Mucosa of gallbladder (tissue), 1 donor: ENCODE results near the gene TCF19. TPM values are rescaled to one million over a fixed set of nuclear protein-coding genes. Genes with fewer than 3 reads are reported as not detected.

ENCODE experiments used
- DNase-seq: peaks from one replicate; pipeline ENCODE4 v3.0.0-alpha.2; 2020; ENCODE audit warnings: low spot score
- total RNA-seq: library from RNA; stranded (reverse); gene quantifications from one replicate; pipeline ENCODE4 v1.2.1, GENCODE V29; 2021
- donor health status: DM: no; HTN: no; CAD: no.

The TCF19 gene
- total RNA-seq, 1 donor from 2014 or later, result 4.8 TPM

GRCh38 chr6:31128093-31128676 lies 30.2 kb upstream of the TCF19 start:
- DNase-seq, result peak; percentile 69

DNA sequence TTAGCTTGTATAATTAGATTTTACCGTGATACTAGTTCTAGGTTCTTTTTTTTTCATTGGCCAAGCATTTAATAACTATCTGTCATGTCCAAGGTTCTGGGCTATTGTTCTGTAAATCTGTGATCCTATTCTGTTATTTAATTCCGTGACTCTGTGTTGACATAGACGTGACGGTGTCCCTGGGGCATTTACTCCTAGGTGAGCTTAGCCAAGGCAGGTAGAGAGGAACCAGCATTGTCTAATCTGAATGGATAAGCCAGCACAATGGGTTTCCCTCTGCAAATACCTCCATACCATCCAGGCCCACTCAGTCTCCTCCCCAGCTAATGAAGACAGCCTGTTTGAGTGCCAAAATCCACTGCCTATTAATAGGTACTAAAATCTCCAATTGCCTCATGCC lies 29.3 kb upstream of the TCF19 start:
- no peak for DNase-seq

DNA sequence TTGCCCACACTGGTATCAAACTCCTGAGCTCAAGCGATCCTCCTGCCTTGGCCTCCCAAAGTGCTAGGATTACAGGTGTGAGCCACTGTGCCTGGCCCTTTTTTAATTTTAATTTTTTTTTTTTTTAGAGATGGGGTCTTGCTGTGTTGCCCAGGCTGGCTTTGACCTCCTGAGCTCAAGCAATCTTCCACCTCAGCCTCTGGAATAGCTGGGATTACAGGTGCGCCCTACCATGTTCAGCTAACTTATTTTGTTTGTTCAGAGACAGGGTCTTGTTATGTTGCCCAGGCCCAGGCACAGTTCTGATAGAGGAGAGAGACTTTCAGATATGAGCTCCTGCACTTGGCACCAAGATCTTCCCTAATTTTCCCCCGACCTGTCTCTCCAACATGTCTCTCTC lies 27.6 kb upstream of the TCF19 start:
- no peak for DNase-seq

GRCh38 chr6:31131595-31131994 lies 26.8 kb upstream of the TCF19 start:
- DNase-seq, result no peak

DNA sequence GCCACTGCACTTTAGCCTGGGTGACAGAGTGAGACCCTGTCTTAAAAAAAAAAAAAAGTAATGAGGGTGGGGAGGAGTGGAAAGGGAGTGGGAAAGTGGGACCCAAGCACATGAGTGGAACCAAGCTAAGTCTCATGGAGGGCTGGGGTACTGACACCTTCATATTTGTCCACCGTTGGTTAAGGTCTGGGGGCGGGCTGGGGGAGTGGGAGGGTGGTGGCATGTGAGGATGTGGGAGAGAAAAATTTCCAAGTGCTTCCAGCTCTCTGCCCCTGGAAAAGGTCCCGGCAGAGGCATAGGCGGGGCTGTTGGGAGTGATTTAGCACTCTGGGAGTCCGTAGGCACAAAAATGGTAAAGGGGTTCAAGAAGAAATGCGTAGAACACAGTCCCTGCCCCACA lies 25.6 kb upstream of the TCF19 start:
- no peak for DNase-seq

- DNase-seq, result no peak
Measured at GRCh38 chr6:31135710-31136109, 22.7 kb upstream of the TCF19 start.

DNA sequence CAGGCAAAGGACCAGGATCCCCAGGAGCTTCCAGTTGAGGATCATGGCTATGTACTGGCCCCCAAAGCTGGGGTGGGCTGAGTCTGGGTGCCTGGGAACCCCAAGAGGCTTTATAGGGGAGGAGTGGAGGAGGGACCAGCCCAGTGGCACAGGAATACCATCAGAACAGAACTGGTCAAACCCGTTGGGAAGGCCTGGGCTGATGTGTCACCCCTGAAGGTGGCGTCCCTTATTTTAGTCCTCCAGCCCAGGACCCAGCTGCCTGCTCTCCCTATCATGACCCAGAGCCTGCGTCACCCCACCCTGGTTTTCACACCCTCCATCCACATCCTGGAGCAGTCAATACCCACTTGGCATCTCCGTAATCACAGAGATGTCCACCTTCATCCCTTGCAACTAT lies 19.4 kb upstream of the TCF19 start, which contains the start of gene PSORS1C2:
TSS of gene PSORS1C2 (minus strand) at position 85 of the 400 bp plus-strand sequence. CDS start at position 45, 40 bp downstream.
- no peak for DNase-seq

GRCh38 chr6:31139599-31139998 lies 18.8 kb upstream of the TCF19 start:
- DNase-seq, result no peak

- DNase-seq, result no peak
Measured at GRCh38 chr6:31140643-31141042, 17.7 kb upstream of the TCF19 start.

GRCh38 chr6:31142361-31142761 lies 16.0 kb upstream of the TCF19 start:
- no peak for DNase-seq

DNA sequence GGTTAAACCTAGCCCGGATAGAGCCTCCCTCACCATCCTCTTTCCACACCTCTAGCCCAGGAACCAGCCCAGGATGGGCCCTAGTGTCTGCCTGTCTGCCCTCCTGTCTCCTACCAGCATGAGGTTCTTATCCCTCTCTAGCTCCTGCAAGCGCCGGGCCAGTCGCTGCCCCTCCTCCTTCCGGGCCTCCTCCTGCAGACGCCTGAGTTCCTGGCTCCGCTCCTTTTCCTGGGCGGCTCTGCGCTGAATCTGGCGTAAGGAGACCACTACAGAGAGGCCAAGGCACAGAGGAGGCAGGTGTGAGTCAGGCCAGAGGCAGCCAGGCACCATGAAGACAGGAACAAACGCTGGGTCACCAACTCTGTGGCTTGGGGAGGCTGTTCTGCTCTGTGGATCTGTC lies 15.2 kb upstream of the TCF19 start:
- DNase-seq, result peak; percentile 34

- peak; percentile 44 for DNase-seq
Measured at GRCh38 chr6:31144296-31144969, 14.0 kb upstream of the TCF19 start.

GRCh38 chr6:31144970-31145340 lies 13.4 kb upstream of the TCF19 start:
- no peak for DNase-seq

DNA sequence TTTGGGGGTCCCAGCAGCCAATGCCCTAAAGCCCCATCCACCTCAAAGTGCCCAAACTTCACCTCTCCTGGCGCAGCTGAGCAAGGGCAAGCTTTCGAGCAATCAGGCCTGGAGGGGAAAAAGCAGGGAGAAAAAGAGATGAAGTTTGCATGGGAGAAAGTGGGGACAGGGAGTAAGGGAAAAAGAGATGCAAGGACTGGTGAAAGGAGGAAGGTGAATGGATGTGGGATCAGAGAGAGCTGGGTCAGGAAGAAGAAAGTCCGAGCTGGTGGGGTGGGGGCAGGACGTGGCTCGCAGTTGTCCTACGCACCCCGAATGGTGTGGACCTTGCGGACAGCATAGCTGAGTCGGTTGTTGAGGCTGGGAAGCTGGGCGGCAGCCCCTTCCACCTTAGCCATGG lies 13.0 kb upstream of the TCF19 start:
- no peak for DNase-seq

DNA sequence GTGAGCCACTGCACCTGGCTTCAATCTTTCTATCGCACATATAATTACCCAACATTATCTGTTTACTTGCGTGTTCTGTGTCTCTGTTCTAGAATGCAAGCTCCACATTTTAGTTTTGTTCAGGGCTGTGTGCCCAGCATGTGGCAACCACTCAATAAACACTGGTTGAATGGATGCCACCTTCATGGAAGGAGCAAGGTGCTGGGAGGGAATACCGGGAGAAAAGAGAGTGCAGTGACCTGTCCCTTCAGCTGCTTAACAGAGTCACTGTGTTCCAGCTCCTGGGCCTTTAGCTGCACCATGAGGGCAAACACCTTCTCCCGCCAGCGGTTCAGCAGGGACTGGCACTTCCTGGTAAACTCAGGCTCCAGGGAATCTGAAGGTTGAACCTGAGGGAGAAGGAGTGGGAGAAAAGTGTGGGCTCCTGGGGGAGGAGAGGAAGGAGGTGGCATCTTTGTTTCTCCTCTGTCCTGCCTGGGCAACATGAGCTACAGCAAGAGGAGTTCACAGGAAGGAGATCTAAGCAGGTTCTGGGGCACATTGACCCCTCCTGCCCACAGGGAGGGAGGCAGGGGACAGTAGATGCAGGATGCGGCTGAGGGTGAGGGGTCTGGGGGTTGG lies 8.5 kb upstream of the TCF19 start:
- DNase-seq, result no peak

DNA sequence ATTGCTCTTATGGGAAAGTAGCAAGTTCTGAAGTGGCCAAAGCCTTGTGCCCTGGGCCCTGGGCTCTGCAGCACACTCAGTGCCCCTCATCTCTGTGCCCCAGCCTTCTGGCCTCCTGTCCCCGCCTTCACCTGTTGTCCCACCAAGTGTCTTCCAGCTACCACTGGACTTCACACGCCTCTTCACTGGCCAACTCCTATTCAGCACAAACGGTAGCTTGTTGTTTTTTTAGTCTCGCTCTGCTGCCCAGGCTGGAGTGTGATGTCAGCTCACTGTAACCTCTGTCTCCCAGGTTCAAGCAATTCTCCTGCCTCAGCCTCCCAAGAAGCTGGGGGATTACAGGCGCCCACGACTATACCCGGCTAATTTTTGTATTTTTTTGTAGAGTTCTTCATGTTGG lies 5.6 kb upstream of the TCF19 start:
- DNase-seq, result no peak

DNA sequence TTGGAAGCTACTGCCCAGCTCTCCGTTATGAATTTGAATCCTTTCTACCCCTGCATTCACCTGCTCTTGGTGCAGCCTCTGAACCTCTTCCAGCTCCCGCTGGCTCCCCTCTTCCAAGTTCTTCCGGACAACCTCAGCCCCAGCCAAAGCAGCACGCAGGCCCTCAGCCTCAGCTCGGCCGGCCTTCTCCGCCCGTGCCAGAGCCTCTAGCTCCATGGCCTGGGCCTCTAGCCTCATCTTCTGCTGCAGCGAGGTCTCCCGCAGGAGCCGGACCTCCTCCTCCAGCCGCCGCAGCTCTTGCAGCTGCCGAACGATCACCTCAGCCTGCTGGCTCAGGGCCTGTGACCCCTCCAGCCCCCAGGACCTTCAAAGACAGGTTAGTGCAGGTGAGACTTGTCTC lies 4.0 kb upstream of the TCF19 start:
- DNase-seq, result no peak

- no peak for DNase-seq
Measured at GRCh38 chr6:31156641-31157040, 1.7 kb upstream of the TCF19 start.

DNA sequence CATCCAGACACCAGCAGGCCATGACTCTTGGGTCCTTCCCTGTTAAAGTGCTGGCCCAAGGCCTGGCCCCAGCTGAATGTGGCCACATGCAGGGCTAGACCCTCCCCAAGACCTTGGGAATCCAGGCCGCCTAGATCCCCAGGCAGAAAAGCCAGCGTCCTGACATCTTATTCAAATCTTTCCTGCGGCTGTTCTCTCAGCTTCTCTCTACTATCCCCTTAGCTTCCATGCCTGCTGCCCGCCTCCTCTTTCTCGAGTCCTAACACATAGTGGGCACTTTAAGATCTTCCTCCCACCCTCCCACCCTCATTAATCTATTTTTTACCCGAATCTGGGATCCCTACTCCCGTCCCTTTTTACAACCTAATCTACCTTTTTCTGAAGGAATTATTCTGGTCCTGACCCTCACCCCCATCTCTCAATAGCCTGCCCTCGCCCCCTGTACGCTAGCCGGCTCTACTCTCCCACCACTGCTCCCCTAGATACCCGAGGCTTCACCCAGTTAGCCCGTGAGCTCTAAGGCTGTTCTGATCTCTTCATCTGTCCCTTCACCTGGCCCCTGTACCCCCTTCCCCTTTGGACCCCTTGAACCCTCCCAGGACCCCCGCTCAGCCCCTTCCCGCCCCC lies 763 bp upstream of the TCF19 start, which contains the start of gene CCHCR1:
TSS of gene CCHCR1 (minus strand) at position 290 of the 627 bp plus-strand sequence. CDS start at position 88, 202 bp downstream.
- DNase-seq, result no peak

DNA sequence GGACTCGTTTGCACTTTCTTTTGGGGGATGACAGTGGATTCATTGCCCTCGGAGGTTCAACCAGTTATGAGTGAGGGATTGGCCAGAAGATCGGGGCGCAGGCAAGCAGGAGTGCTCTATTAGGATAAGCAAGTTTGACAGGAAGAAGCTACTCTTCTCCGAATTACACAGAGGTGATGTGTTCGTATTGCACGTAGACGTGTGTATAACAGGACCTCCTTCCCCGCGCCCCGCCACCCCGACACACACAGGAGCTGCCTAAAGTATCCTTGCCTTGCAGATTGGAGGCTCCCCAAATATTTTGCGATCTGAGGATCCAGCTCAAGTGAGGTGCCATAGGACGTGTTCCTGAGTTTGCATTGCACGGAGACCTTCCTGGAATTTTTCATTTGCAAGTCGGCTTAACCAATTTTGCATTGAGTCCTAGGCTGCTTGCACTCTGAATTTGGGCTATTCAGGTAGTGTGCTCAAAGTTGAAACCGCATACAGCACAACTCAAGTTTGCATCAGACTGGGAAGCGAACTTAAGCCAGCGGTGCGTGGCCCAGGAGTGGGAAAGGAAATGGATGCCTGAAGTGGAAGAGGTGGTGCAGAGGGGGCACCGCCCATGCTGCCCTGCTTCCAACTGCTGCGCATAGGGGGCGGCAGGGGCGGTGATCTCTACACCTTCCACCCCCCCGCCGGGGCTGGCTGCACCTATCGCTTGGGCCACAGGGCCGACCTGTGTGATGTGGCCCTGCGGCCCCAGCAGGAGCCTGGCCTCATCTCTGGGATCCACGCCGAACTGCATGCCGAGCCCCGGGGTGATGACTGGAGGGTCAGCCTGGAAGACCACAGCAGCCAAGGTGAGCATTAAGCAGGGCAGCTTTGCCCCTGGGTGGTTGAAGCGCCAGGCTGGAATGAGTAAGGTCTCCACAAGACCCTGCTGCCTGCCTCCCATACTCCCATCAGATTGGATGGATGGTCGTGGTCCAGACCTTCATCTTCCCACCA lies 770 bp downstream of the TCF19 start:
- no peak for DNase-seq
